T-helper 9 cell (primary cell): ENCODE measurements around the gene TRANK1.

ENCODE experiments used
- DNase-seq: peaks from one replicate; pipeline ENCODE4 v3.0.0-alpha.2; 2020

Gene TRANK1

GRCh38 chr3:36840453-36840921, 104.4 kb downstream of the TRANK1 start:
- DNase-seq = no peak

GRCh38 chr3:36837089-36837488, 107.8 kb downstream of the TRANK1 start:
- DNase-seq = no peak

GRCh38 chr3:36833160-36833814, 111.6 kb downstream of the TRANK1 start:
- DNase-seq = no peak

- DNase-seq = no peak
These were observed 112.4 kb downstream of the TRANK1 start for GRCh38 chr3:36832406-36832805.

GRCh38 chr3:36827133-36827532, 117.7 kb downstream of the TRANK1 start:
- DNase-seq = no peak

GRCh38 chr3:36826240-36826639, 118.6 kb downstream of the TRANK1 start:
- DNase-seq = no peak

GRCh38 chr3:36824443-36824842, 120.4 kb downstream of the TRANK1 start:
- DNase-seq = no peak

- DNase-seq = no peak
These were observed 121.0 kb downstream of the TRANK1 start for GRCh38 chr3:36823806-36824205.

GRCh38 chr3:36820083-36820482, 124.8 kb downstream of the TRANK1 start:
- DNase-seq = no peak

- DNase-seq = no peak
These were observed 126.9 kb downstream of the TRANK1 start for GRCh38 chr3:36817806-36818533.

- DNase-seq = no peak
These were observed 129.5 kb downstream of the TRANK1 start for GRCh38 chr3:36815375-36815774.

- no peak for DNase-seq
These were observed 130.1 kb downstream of the TRANK1 start for GRCh38 chr3:36814776-36815175.

GRCh38 chr3:36814066-36814717, 130.7 kb downstream of the TRANK1 start:
- DNase-seq = no peak

GRCh38 chr3:36813305-36813704, 131.5 kb downstream of the TRANK1 start:
- no peak for DNase-seq

GRCh38 chr3:36812240-36812639, 132.6 kb downstream of the TRANK1 start:
- DNase-seq = no peak

GRCh38 chr3:36811768-36812167, 133.1 kb downstream of the TRANK1 start:
- no peak for DNase-seq

- no peak for DNase-seq
These were observed 140.4 kb downstream of the TRANK1 start for GRCh38 chr3:36804295-36805055.

GRCh38 chr3:36803091-36803791, 141.6 kb downstream of the TRANK1 start:
- DNase-seq = no peak

- DNase-seq = no peak
These were observed 144.2 kb downstream of the TRANK1 start for GRCh38 chr3:36800533-36801116.

GRCh38 chr3:36796881-36797280, 148.0 kb downstream of the TRANK1 start:
- DNase-seq = no peak

GRCh38 chr3:36796161-36796560, 148.7 kb downstream of the TRANK1 start:
- no peak for DNase-seq

- DNase-seq = no peak
These were observed 149.2 kb downstream of the TRANK1 start for GRCh38 chr3:36795622-36796021.
